Effector CD8-positive, alpha-beta T cell (primary cell): ENCODE measurements around the gene TRUB1.

Experiments
- DNase-seq: peaks from one replicate; lab custom pipeline; 2025; lab: John Stamatoyannopoulos, UW

Gene TRUB1

GRCh38 chr10:114975091-114975490 lies 37.1 kb downstream of the TRUB1 start:
- DNase-seq = no peak

DNA sequence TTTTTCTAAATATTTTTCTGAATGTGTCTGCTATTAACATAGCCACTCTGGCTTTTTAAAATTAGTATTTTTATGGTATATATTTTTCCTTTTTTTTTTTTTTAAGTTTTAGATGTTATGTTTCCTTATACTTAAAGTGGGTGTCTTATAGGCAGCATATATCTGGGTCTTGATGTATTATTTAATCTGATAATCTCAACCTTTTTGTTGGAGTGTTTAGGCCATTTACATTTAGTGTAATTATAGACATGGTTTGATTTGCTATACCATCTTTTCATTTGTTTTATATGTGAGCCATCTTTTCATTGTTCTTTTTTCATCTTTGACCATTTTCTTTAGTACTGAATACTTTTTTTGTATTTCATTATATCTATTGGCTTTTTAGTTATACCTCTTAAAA lies 45.0 kb downstream of the TRUB1 start:
- DNase-seq = no peak

- no peak for DNase-seq
These were observed 50.0 kb downstream of the TRUB1 start for GRCh38 chr10:114987995-114988394.

- DNase-seq = no peak
These were observed 52.6 kb downstream of the TRUB1 start for GRCh38 chr10:114990586-114990985.

DNA sequence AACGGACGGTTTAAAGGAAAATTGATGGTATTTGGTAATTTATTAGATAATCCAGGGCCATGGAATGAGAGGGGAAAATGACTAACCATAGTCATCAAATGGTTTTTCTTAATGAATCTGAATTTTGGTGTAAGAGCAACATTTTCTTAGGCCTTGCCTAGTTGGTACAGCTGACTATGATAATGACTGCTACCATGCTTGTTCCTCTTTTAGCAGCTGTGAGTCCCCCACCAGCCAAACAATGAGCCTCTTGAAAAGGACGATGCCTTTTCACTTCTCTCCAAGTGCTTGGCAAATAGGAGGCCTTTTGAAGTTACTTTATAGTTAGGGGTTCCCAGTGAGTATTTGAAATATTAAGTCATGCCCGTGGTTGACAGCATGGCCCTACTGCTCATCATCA lies 53.0 kb downstream of the TRUB1 start:
- no peak for DNase-seq

GRCh38 chr10:114992189-114992775 lies 54.3 kb downstream of the TRUB1 start:
- no peak for DNase-seq

- no peak for DNase-seq
These were observed 57.7 kb downstream of the TRUB1 start for GRCh38 chr10:114995468-114996247.

DNA sequence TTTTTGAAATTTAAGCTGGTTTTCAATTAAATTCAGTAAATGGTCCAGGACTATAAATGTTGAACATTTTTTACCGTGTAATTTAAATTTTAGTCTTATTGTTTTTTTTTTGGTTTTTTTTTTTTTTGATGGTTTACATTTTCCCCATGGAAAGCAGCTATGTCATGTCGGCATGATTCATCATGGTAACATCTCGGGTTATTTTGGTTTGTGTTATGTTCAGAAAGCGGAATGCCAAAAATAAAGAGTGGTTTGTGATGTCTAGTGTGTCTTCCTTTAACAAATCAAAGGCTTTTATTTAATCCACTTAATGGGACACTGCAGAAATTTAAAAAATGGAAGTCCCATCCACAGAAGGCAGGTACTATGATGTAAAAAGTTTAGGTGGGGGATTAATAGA lies 58.5 kb downstream of the TRUB1 start:
- DNase-seq = no peak

GRCh38 chr10:114998993-114999392 lies 61.0 kb downstream of the TRUB1 start:
- DNase-seq = no peak

DNA sequence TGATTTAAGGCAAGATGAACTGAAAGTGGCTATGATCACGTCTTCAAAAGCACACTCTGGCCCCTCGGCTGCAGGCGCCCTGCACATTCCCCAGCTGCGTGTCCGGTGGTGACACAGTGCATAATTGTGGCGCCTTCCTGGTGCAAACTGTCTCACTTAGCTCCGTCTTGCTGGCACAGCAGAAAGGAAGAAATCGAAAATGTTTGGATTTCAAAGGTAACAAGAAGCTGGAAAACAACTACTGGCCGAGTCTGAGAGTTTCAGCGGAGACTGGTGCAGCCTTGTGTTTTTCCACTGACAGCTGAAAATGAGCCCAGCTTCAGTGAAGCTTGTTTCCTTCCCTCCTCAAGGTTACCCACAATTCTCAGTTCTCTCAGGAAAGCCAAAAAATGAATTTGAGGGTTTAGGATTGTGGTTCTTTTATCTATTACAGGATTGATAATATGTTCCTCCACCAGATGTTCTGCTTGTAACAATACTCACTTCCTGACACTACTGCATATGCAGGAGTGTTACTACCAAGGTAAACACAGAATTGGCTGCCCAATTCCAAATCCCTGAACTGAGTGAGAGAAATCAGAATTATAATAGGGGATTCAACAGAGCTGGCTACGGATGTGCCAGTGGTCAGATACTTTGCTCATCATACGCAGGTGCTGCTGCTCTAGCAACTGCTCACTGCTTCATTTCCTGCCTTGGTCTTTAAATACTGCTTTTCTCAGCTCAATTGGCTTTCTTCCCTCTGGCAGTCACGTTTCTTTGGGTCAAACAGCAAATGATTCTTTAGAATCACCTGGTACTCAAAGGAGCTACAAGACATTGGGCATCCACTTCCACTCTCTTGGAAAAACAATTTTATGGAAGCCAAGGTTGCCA lies 63.7 kb downstream of the TRUB1 start:
- no peak for DNase-seq

DNA sequence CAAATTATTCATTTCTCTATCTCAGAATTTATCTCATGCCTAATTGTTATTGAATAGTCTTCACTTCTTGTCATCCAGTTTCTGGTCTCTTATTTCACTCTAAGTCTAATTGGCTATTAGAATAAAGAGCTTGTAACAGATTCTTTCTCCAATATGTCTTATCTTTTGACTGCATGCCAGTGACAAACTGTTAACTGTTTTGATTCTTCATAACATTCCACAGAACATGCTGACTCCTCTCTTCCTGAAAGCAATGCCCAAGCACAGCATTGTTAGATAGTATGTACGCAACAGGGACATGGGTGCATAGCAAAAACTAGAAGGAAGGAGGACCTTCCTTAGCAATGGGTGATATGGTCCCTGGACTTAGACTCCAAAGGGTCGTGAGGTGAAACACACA lies 65.4 kb downstream of the TRUB1 start:
- DNase-seq = no peak

DNA sequence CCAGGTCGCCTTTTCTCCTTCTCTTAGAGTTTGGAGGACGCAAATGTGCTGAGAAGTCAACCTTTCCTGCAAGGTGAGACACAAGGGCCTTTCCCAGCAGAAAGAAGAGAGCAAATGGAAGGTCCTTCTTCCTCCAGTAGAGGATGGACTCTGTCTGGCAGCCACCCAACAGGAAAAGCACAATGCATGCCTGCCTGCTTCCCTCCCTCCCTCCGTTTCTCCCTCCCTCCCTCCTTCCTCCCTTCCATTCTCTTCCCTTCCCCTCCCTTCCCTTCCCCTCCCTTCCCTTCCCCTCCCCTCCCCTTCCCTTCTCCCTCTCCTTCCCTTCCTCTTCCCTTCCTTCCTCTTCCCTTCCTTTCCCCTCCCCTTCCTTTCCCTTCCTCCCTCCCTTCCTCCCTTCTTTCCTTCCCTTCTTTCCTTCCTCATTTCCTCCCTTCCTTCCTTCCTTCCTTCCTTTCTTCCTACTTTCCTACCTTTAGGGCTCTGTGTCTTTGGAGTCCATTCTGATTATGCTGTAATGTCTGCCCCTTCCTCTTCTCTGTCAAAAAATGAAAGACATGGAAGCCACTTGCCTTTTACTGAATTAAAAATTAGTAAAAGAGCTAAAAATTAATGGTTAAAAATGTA lies 66.4 kb downstream of the TRUB1 start:
- DNase-seq = no peak

- no peak for DNase-seq
These were observed 67.8 kb downstream of the TRUB1 start for GRCh38 chr10:115005771-115006170.

DNA sequence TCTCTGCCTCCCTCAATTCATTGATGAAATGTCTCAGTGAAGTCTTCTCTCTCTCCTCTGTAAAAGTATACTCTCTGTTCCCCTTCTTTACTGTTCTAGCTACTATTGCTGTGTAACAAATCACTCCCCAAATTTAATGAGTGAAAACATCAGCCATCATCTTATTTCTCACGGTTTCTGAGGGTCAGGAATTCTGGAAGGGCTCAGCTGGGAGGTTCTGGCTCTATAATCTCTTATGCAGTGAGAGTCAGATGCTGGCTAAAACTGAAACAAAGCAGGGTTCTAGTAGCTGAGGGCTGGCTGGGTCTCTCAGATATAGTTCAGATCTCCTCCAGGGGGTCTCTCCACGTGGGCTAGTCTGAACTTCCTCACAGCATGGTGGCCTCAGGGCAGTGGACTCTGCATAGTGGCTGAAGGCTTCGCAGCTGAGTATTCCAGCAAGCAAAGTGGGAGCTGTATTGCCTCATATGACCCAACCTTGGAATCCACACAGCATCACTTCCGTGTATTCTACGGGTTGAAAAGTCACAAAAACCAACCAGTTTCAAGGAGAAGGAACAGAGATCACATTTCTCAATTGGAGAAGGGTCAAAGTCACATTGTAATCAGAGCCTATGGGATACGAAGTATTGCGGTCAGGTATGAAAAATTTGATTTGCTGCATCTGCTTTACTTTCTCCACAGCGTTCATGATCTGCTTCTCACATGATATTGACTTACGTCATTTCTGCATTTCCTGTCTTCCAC lies 80.4 kb downstream of the TRUB1 start:
- DNase-seq = no peak

DNA sequence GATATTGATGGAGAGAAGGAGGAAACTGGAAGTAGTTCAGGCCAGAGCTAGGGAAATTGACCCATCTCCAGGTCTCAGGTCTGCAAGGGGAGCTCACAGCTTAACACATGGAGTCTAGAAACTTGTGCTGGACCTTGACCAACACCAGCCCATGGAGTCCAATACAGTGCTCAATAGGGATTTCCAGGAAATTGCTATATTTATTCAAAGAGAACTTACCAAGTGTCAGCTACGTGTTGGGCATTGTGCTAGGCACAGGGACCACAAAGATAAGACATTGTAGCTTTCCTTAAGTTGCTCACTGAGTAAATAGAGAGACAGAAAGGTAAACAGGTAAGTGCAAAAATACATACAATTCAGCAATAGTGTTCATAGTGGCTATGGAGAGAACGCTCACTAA lies 82.5 kb downstream of the TRUB1 start:
- no peak for DNase-seq

DNA sequence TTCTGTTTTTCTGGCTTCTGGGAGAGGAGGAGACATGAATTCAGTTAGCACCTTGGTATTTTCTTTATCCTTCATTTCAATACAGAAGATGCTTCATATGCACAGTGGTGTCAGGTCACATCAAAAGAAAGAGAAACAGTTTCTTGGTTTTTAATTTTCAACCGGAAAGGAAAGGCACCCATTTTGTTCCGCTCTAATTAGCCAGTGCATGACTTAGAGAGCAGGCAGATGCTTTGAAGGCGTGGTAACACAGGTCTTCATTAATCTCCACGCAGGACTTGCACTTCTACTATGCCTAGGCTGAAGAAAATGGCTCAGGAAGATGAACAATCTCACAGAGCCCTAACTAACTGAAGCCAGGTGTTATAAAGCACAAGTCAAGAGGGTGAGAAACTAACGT lies 84.7 kb downstream of the TRUB1 start:
- no peak for DNase-seq

- no peak for DNase-seq
These were observed 85.7 kb downstream of the TRUB1 start for GRCh38 chr10:115023715-115024114.

GRCh38 chr10:115024371-115024770 lies 86.4 kb downstream of the TRUB1 start:
- no peak for DNase-seq

- no peak for DNase-seq
These were observed 88.2 kb downstream of the TRUB1 start for GRCh38 chr10:115026056-115026745.

DNA sequence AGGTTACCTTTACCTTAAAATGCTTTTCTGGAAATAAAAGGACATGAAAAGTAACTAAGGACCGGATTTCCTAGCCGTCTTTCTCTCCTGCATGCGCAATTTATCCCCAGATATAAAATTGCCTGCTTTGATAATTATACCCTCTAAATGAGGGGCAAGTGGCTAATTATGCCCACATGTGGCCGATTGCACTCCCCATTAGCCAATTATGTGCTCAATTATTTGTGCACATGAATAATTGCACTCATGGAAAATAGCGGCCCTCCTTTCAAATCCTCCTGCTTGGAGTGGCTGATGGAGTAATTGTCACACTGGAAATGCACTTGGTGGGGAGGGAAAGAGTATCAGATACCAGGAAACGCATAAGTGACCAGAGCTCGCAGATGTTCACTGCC lies 88.7 kb downstream of the TRUB1 start:
- no peak for DNase-seq
